Activated B cell treated with CpG ODN at 0.5 μM for 24 hours (primary cell): ENCODE results near the gene MRGPRE. TPM values are rescaled to one million over a fixed set of nuclear protein-coding genes. Genes with fewer than 3 reads are reported as not detected.

Source experiments
- ATAC-seq: fragments of 200-7000 bp; cut with Tn5 transposase; one replicate; pipeline ENCODE4 v1.10.0; 2021; ENCODE audit warnings: low read depth, mild to moderate bottlenecking, moderate library complexity
- CTCF ChIA-PET: fragments of 350-600 bp; sonication (Branson Sonifier 250); formaldehyde crosslinking; loops from one replicate; lab custom pipeline; 2021; ENCODE audit warnings: antibody characterized with exemption; lab: Charles Lee
- POLR2A ChIA-PET: fragments of 350-600 bp; sonication (Branson Sonifier 250); formaldehyde crosslinking; loops from one replicate; lab custom pipeline; 2021; ENCODE audit warnings: antibody characterized with exemption; lab: Charles Lee
- DNase-seq: peaks from one replicate; pipeline ENCODE4 v3.0.0; 2022
- H3K27ac Mint-ChIP-seq: one replicate; pipeline ENCODE4 v1.8.0; 2020; ENCODE audit warnings: mixed read lengths
- H3K27me3 Mint-ChIP-seq: one replicate; pipeline ENCODE4 v1.8.0; 2021; ENCODE audit warnings: mixed read lengths
- H3K36me3 Mint-ChIP-seq: one replicate; pipeline ENCODE4 v1.8.0; 2021; ENCODE audit warnings: low read depth, mixed read lengths
- H3K4me1 Mint-ChIP-seq: one replicate; pipeline ENCODE4 v1.8.0; 2021; ENCODE audit warnings: mixed read lengths
- H3K4me3 Mint-ChIP-seq: one replicate; pipeline ENCODE4 v1.8.0; 2020; ENCODE audit warnings: mild to moderate bottlenecking, mixed read lengths
- H3K9me3 Mint-ChIP-seq: one replicate; pipeline ENCODE4 v1.8.0; 2020; ENCODE audit warnings: mixed read lengths
- intact Hi-C: fragments of 100-400 bp; cut with micrococcal nuclease; formaldehyde crosslinking; loops from one replicate; pipeline ENCODE4 v1.15.1; 2024
- total RNA-seq: library from RNA; stranded (reverse); gene quantifications from 2 replicates; pipeline ENCODE4 v1.2.3, GENCODE V29; 2022
- TF ChIP-seq, protein P1 (sequence below): fragments of 200-600 bp; IDR thresholded peaks from one replicate; pipeline ENCODE4 v1.8.0; 2022; ENCODE audit warnings: antibody characterized with exemption, mild to moderate bottlenecking

Gene MRGPRE
- total RNA-seq, 1 donor from 2014 or later, result not detected

DNA sequence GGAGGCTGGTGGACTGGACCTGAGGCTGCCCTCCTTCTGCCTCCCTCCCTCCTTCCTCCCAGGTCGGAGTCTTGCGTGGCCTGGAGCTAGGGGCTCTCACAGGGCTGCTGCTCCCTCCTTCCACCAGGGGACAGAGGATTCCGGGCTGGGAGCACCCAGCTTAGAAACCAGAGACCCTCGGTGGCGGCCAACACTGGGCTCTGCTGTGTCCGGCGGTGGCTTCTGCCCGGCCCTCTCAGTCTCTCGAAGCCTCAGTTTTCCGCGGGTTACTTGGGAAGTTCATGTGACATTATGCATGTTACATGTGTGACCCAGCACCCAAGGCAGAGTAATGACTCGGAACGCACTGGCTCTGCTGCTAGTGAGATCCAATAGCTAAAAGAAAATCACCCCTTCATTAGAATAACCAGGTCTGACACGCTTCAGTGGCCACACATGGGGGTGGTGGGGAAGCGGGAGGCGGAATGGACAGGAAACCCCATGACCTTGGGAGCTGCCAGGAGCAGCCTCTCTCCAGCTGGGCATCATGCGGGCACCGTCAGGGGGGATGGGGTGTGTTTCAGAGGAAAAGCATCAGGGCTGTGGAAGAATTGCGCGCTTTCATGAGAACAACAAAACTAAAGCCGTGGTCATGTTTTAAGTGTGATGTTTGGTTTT lies 7.7 kb downstream of the MRGPRE start:
- ATAC-seq (no peak), DNase-seq (no peak)
- ChIA-PET CTCF (no interaction called here), POLR2A (no interaction called here)
- Mint-ChIP-seq H3K36me3 (no peaks in the 10 kb centered on the region), H3K4me3 (no peak overlapping the region), H3K27ac (no peak overlapping the region), H3K4me1 (no peaks in the 10 kb centered on the region), H3K9me3 (no peaks in the 10 kb centered on the region), H3K27me3 (peaks cover 11% of the 10 kb centered on the region)
- intact Hi-C loops, result no loop called here
- TF ChIP-seq, protein P1, sequence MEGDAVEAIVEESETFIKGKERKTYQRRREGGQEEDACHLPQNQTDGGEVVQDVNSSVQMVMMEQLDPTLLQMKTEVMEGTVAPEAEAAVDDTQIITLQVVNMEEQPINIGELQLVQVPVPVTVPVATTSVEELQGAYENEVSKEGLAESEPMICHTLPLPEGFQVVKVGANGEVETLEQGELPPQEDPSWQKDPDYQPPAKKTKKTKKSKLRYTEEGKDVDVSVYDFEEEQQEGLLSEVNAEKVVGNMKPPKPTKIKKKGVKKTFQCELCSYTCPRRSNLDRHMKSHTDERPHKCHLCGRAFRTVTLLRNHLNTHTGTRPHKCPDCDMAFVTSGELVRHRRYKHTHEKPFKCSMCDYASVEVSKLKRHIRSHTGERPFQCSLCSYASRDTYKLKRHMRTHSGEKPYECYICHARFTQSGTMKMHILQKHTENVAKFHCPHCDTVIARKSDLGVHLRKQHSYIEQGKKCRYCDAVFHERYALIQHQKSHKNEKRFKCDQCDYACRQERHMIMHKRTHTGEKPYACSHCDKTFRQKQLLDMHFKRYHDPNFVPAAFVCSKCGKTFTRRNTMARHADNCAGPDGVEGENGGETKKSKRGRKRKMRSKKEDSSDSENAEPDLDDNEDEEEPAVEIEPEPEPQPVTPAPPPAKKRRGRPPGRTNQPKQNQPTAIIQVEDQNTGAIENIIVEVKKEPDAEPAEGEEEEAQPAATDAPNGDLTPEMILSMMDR, result no peak

DNA sequence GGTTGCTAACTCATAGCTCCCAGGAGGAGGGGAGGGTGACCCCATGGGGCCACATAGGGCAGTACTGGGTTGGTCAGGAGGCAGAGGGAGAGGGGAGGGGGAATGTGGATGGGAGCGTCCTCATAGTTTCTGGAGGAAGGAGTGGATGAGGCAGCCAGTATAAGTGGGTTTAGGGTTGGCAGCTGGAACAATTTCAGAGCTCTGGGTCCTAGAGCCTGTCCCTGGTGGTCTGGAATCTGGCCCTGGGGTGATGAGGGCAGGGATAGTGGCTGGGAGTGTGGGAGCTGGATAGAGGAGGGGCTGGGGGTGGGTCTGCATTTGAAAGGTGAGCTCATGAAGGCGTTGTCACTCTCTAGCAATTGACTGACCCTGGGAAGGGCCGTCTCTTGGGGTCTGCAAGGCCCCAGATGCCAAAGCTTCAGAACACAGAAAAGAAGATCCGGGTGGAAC lies 8.3 kb downstream of the MRGPRE start:
- ATAC-seq (no peak), DNase-seq (no peak)
- Mint-ChIP-seq H3K4me1 (no peaks in the 10 kb centered on the region), H3K4me3 (no peak overlapping the region), H3K27ac (no peak overlapping the region), H3K36me3 (no peaks in the 10 kb centered on the region), H3K9me3 (no peaks in the 10 kb centered on the region), H3K27me3 (peaks cover 11% of the 10 kb centered on the region)
- TF ChIP-seq, protein P1, result no peak
- ChIA-PET POLR2A (no interaction called here), CTCF (no interaction called here)
- intact Hi-C loops, result no loop called here

DNA sequence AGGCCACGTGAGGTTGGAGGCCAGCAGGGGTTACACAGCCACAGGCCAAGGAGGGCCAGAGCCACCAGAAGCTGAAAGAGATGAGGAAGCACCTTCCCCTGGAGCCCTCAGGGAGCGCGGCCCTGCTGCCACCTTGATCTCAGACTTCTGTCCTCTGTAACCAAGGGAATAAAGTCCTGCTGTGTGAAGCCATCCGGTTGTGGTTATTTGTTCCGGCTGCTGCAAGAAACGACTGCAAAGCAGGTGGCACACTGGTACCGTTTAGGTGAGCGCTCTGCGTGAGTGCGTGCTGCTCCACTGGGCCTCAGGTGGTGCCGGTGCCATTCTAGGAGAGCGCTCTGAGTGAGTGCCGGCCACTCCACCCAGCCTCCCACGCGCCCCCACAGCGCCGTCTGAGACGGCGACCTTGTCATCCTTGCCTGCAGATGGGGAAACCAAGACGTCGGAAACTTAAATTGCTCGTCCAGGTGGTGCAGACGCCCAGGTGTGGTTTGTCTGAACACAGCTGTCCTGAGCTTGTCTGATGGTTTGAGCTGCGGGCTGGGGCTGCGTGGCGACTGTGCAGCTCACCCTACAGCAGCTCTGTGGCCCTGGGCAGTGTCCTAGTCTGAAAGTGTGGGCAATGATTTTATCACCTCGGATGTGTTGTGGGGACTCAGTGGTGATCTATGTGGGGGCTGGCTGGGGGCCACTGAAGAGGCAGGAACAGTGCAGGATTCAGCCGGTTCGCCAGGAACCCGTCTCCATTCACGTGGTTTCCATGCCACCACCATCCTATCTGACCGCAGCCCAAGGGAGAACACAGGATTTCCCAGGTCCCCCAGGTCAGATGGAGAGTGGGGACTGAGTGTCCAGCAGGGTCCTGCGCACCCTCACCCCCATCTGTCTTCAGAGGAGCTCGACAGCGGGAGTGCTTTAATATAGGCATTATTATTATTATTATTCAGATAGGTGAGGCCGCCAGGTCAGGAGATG lies 9.0 kb downstream of the MRGPRE start:
- DNase-seq (no peak), ATAC-seq (no peak)
- CTCF ChIA-PET, result no interaction called here
- TF ChIP-seq, protein P1, result no peak
- Mint-ChIP-seq H3K27me3 (peaks cover 11% of the 10 kb centered on the region), H3K4me1 (no peaks in the 10 kb centered on the region), H3K36me3 (no peaks in the 10 kb centered on the region), H3K9me3 (no peaks in the 10 kb centered on the region), H3K27ac (no peak overlapping the region), H3K4me3 (no peak overlapping the region)
- intact Hi-C loops, result no loop called here
- POLR2A ChIA-PET, result no interaction called here

DNA sequence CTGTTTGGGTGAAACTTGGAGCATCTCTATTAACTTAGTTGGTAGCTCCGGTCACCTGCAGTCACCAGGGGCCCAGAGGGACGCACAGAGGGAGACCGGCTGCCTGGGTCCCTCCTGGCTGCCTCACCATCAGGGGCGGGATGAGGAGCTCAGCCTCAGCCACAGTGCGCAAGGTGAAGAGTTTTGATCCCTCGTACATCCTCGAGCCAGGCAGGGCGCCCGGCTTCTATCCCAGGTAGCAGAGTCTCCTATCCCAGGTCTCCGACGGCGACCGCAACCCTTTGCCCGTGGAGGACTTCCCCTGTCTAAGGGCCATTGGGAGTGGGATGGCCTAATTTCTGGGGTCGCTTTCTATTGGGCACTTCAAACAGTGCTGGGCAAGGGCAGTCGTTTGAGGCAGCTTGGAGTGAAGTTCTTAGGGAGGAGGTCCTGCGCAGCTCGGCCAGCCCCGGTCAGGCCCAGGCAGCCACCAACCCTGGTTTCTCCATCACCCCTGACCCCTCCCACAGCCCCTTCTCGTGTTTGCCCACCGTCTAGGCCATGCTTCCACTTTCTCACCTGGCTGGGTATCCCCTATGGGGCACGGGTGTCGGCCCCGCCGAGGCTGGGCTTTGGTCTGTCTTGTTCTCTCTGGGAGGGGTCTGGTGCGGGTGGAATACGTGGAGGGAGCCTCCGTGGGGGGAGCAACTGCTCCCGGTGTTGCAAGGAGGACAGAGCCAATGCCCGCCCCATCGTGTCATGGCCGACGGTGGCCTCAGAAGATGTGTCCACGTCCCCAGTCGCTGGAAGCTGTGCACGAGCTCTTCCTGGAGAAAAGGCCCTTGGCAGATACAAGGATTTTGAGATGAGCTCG lies 10.0 kb downstream of the MRGPRE start:
- CTCF ChIA-PET, result no interaction called here

More for the DNA sequence above, 10.0 kb downstream of the MRGPRE start:
- no peak overlapping the region for H3K4me3 Mint-ChIP-seq
- TF ChIP-seq, protein P1, result no peak
- intact Hi-C loops, result no loop called here
- H3K27ac Mint-ChIP-seq, result no peak overlapping the region
- DNase-seq (no peak), ATAC-seq (no peak)
- POLR2A ChIA-PET, result no interaction called here
- peaks cover 14% of the 10 kb centered on the region for H3K27me3 Mint-ChIP-seq
- no peaks in the 10 kb centered on the region for H3K36me3 Mint-ChIP-seq
- no peaks in the 10 kb centered on the region for H3K4me1 Mint-ChIP-seq
- H3K9me3 Mint-ChIP-seq, result no peaks in the 10 kb centered on the region
